GM12865 (cell line): Measurements from ENCODE around the gene RSPH6A.
A peak's percentile ranks its signal among the peaks of the same experiment; 100 is the strongest.
"Not testable (repeated sequence)": the region's sequence is repeated elsewhere in the genome, so short reads cannot be mapped to it uniquely, and the experiment has no call there.

Source experiments
- DNase-seq: peaks from one replicate; pipeline ENCODE4 v3.0.0; 2010; ENCODE audit warnings: low read depth
- H3K4me3 ChIP-seq: 2 replicates; pipeline ENCODE4 v1.5.1; 2011; ENCODE audit warnings: mild to moderate bottlenecking, low read depth, low read length, control low read depth
- TF ChIP-seq, protein P1 (sequence below): IDR thresholded peaks from 2 replicates; pipeline ENCODE4 v1.5.1; 2011; ENCODE audit warnings: low read length, control low read depth, low read depth, inconsistent platforms; ENCODE audit not compliant: insufficient read depth; ENCODE audit errors: missing control alignments

RSPH6A gene

GRCh38 chr19:45804140-45804958 lies 10.8 kb downstream of the RSPH6A start:
- TF ChIP-seq, protein P1, sequence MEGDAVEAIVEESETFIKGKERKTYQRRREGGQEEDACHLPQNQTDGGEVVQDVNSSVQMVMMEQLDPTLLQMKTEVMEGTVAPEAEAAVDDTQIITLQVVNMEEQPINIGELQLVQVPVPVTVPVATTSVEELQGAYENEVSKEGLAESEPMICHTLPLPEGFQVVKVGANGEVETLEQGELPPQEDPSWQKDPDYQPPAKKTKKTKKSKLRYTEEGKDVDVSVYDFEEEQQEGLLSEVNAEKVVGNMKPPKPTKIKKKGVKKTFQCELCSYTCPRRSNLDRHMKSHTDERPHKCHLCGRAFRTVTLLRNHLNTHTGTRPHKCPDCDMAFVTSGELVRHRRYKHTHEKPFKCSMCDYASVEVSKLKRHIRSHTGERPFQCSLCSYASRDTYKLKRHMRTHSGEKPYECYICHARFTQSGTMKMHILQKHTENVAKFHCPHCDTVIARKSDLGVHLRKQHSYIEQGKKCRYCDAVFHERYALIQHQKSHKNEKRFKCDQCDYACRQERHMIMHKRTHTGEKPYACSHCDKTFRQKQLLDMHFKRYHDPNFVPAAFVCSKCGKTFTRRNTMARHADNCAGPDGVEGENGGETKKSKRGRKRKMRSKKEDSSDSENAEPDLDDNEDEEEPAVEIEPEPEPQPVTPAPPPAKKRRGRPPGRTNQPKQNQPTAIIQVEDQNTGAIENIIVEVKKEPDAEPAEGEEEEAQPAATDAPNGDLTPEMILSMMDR: no peak
- H3K4me3 ChIP-seq: no peak overlapping the region
- no peak for DNase-seq

- DNase-seq: no peak
- no peak overlapping the region for H3K4me3 ChIP-seq
- TF ChIP-seq, protein P1: no peak
Observed at GRCh38 chr19:45801603-45802175, 13.4 kb downstream of the RSPH6A start.

- TF ChIP-seq, protein P1: no peak
- DNase-seq: no peak
Observed at GRCh38 chr19:45800070-45800553, 15.0 kb downstream of the RSPH6A start.

DNA sequence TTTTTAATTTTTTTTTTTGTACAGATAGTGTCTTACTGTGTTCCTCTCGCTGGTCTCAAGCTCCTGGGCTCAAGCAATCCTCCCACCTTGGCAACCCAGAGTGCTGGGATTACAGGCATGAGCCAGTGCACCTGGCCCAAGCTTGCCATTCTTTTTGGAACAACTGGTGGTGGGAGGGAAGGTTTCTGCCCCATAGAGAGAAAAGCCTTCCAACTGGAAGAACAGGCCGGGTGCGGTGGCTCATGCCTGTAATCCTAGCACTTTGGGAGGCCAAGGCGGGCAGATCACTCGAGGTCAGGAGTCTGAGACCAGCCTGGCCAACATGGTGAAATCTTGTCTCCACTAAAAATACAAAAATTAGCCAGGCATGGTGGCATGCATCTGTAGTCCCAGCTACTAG lies 15.6 kb downstream of the RSPH6A start:
- H3K4me3 ChIP-seq, DNase-seq: not testable (repeated sequence)

More at GRCh38 chr19:45800070-45800553, 15.0 kb downstream of the RSPH6A start:
- H3K4me3 ChIP-seq: no peak overlapping the region

DNA sequence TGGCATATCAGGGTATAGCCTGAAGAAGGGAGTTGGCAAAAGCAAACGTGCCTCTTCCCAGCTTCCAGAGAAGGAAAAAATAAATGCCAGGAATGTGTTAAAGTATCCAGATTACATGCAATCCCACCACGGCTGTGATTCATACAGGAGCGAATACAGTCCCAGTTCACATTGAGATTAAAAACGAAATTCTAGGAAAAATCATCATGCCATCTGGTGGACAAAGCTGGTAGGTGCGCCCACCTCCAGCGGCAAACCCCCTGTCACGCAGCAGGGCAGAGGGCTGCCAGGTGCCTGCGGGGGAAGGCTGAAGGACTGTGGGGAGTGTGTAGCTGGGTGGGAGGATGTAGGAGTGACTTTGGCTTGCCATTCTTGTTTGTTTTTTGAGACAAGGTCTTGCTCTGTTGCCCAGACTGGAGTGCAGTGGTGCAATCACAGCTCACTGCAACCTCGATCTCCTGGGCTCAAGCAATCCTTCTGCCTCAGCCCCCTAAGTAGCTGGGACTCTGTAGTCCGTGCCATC lies 16.1 kb downstream of the RSPH6A start:
- no peak overlapping the region for H3K4me3 ChIP-seq
- TF ChIP-seq, protein P1: peak; percentile 82
- DNase-seq: peak; percentile 64

GRCh38 chr19:45794627-45795026 lies 20.5 kb downstream of the RSPH6A start:
- DNase-seq: peak; percentile 0
- TF ChIP-seq, protein P1: no peak
- no peak overlapping the region for H3K4me3 ChIP-seq

- peak; percentile 0 for DNase-seq
- H3K4me3 ChIP-seq: no peak overlapping the region
- TF ChIP-seq, protein P1: no peak
Observed at GRCh38 chr19:45793876-45794275, 21.2 kb downstream of the RSPH6A start.
